ENCODE results near the gene BICD1. TPM values are rescaled to one million over a fixed set of nuclear protein-coding genes. Genes with fewer than 3 reads are reported as not detected.

BICD1 gene
- total RNA-seq, 1 donor from 2014 or later, result 13.1 TPM

GRCh38 chr12:32343496-32343895 lies 236.8 kb downstream of the BICD1 start:
- Histone ChIP-seq H3K4me3 (ENCODE audit: low read depth, low read length) (no peak overlapping the region), H3K36me3 (ENCODE audit: control insufficient read depth, insufficient read depth, low read length) (no peaks in the 10 kb centered on the region), H3K27me3 (ENCODE audit: control insufficient read depth, insufficient read depth, low read length) (no peaks in the 10 kb centered on the region)
- DNase-seq (ENCODE audit: low read depth), result no peak
- no peak for TF ChIP-seq CTCF (IDR thresholded peaks at IDR 0.05; ENCODE audit: insufficient read depth, low read length, poor library complexity, severe bottlenecking)

GRCh38 chr12:32344047-32344446 lies 237.4 kb downstream of the BICD1 start:
- Histone ChIP-seq H3K4me3 (ENCODE audit: low read depth, low read length) (no peak overlapping the region), H3K27me3 (ENCODE audit: control insufficient read depth, insufficient read depth, low read length) (no peaks in the 10 kb centered on the region), H3K36me3 (ENCODE audit: control insufficient read depth, insufficient read depth, low read length) (peaks cover 2% of the 10 kb centered on the region)
- no peak for TF ChIP-seq CTCF (IDR thresholded peaks at IDR 0.05; ENCODE audit: insufficient read depth, low read length, poor library complexity, severe bottlenecking)
- DNase-seq (ENCODE audit: low read depth), result no peak

GRCh38 chr12:32353540-32353939 lies 246.9 kb downstream of the BICD1 start:
- DNase-seq (ENCODE audit: low read depth), result no peak
- no peak for TF ChIP-seq CTCF (IDR thresholded peaks at IDR 0.05; ENCODE audit: insufficient read depth, low read length, poor library complexity, severe bottlenecking)
- no peak overlapping the region for H3K4me3 ChIP-seq (ENCODE audit: low read depth, low read length)
- H3K36me3 ChIP-seq (ENCODE audit: control insufficient read depth, insufficient read depth, low read length), result peaks cover 2% of the 10 kb centered on the region
- H3K27me3 ChIP-seq (ENCODE audit: control insufficient read depth, insufficient read depth, low read length), result no peaks in the 10 kb centered on the region

- no peak for DNase-seq (ENCODE audit: low read depth)
- TF ChIP-seq CTCF (IDR thresholded peaks at IDR 0.05; ENCODE audit: insufficient read depth, low read length, poor library complexity, severe bottlenecking), result no peak
- H3K27me3 ChIP-seq (ENCODE audit: control insufficient read depth, insufficient read depth, low read length), result no peaks in the 10 kb centered on the region
- H3K4me3 ChIP-seq (ENCODE audit: low read depth, low read length), result no peak overlapping the region
- no peaks in the 10 kb centered on the region for H3K36me3 ChIP-seq (ENCODE audit: control insufficient read depth, insufficient read depth, low read length)
Observed at GRCh38 chr12:32357601-32358249, 251.1 kb downstream of the BICD1 start.

GRCh38 chr12:32360956-32361355 lies 254.3 kb downstream of the BICD1 start:
- Histone ChIP-seq H3K27me3 (ENCODE audit: control insufficient read depth, insufficient read depth, low read length) (no peaks in the 10 kb centered on the region), H3K4me3 (ENCODE audit: low read depth, low read length) (no peak overlapping the region), H3K36me3 (ENCODE audit: control insufficient read depth, insufficient read depth, low read length) (no peaks in the 10 kb centered on the region)
- TF ChIP-seq CTCF (IDR thresholded peaks at IDR 0.05; ENCODE audit: insufficient read depth, low read length, poor library complexity, severe bottlenecking), result no peak
- no peak for DNase-seq (ENCODE audit: low read depth)

- Histone ChIP-seq H3K36me3 (ENCODE audit: control insufficient read depth, insufficient read depth, low read length) (no peaks in the 10 kb centered on the region), H3K4me3 (ENCODE audit: low read depth, low read length) (no peak overlapping the region), H3K27me3 (ENCODE audit: control insufficient read depth, insufficient read depth, low read length) (no peaks in the 10 kb centered on the region)
- DNase-seq (ENCODE audit: low read depth), result no peak
- no peak for TF ChIP-seq CTCF (IDR thresholded peaks at IDR 0.05; ENCODE audit: insufficient read depth, low read length, poor library complexity, severe bottlenecking)
Observed at GRCh38 chr12:32362892-32363291, 256.2 kb downstream of the BICD1 start.
